ENCODE results near the gene GPR148.

Gene GPR148

DNA sequence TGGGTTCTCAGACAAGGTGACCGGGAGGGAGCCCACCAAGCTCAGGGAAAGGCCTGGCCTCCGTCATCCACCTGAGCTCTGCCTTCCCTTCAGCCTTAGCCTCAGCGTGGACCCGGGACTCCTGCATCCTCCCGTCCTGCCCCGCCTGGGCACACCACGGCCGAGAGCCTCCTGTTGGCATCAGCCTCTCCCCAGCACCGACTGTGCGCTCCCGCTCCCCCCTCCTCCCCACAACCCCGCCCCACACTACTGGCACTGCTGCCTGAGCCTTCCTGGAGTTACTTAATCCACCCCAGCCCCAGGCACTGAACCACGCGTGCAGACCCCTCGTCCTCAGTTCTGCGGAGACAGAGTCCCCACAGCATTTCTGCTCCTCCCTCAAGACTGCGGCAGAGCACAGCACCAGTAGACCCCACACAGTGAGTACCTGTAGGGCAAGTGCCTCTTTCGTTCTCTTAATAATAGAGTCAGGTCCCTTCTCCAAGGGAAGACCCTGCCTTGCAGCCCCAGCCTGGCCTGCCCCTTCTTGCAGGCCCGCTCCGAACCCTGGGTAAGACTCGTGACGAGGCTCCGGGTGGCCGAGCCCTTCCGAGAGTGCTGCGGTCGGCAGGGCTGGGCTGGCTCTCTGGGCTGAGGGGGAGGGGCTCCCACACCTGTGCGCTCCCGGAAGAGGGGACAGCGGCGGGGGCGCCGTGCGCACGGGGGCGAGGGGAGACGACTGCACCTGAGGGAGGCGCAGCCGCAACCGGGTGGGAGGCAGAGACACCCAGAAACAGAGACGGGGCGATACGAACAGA, 26.6 kb downstream of the GPR148 start, which contains the start of gene AMER3:
Gene AMER3, plus strand, starts transcription at position 285 of the 797 bp plus-strand sequence. CDS start 6,533 bp downstream, outside the sequence.
- FAIRE-seq (no peak), DNase-seq (ENCODE audit: insufficient read length) (no peak)
- no peak for TF ChIP-seq POLR2A (IDR thresholded peaks at IDR 0.05; ENCODE audit: low read depth, low read length)
- TF ChIP-seq POLR2AphosphoS5 (IDR thresholded peaks at IDR 0.05; ENCODE audit: low read depth, low read length): no peak
- no peak for TF ChIP-seq TAF1 (IDR thresholded peaks at IDR 0.05; ENCODE audit: borderline replicate concordance, low read depth, low read length)

DNA sequence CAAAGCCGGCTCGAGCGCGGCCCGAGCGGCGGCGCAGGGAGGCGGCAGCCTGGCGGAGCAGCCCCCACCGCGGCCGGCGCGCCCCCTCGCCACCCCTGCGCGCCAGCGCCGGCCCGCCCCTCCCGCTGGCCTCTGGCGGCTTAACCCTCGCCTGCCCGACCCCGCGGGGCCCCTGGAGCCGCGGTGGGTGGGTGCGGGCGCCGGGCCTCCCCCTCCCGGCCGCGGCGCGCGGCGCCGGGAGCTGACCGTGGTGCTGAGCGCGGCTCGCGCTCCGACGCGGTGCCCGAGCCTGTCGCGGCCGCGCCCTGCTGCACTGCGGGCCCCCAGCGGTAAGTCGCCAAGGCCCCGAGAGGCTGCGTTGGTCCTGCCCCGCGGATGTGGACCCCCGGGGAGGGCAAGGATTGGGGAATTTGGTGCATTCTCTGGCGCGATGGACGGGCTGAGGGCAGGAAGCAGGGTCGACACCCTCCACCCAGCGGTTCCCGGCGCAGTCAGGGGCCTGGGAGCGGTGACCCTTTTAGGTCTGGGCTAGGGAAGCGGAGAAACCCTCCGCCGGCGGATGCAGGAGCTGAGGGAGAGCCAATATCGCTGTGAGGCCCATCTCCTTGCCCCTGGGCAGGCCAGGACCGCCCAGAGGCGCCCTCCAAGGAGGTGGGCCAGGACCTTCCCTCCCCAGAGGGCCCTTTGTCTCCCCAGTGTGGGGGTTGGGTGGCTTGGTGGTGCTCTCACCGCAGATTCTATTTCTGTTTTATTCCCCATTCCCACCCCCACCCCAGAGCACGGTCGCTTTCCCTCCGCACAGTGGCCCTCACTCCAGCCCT, 27.4 kb downstream of the GPR148 start:
- DNase-seq (ENCODE audit: insufficient read length): no peak
- no peak for FAIRE-seq
- TF ChIP-seq POLR2AphosphoS5 (IDR thresholded peaks at IDR 0.05; ENCODE audit: low read depth, low read length): no peak
- no peak for TF ChIP-seq POLR2A (IDR thresholded peaks at IDR 0.05; ENCODE audit: low read depth, low read length)
- TF ChIP-seq TAF1 (IDR thresholded peaks at IDR 0.05; ENCODE audit: borderline replicate concordance, low read depth, low read length): no peak

DNA sequence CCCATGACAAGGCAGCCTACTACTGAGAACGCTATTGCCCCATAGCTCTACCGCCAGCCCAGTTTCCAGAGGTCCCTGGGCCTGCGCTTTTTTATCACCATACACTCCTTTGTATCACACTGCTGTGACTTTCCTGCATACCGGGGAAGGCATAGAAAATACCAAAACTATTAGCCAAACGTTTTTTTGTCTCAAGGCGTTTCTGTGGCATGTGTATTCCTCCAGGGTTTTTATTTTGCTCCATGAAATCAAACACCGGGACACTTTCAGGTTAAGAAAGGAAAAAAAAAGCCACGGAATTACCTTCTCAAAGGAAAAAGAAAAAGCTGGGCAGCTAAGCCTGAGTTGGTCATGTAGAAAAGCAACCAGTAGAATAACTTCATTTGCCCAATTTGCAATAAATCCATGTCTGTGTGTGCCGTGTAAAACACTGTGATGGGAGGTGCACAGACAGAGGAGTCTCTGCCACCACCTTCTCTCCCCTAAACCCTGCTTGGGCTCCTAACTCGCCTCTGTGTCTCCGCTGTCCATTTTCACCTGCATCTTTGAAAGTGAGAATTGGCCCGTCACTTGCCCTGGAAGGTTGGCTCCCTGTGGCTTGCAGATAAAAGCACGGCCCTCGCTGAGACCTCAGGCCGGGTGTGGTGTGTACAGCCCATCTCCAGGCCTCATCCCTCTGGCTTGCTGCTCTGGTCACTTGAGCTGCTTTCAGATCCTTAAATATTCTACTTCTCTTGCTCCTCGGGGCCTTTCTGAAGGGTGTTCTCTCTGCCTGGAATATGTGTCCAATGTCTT, 28.2 kb downstream of the GPR148 start:
- no peak for DNase-seq (ENCODE audit: insufficient read length)
- FAIRE-seq: no peak
- no peak for TF ChIP-seq TAF1 (IDR thresholded peaks at IDR 0.05; ENCODE audit: borderline replicate concordance, low read depth, low read length)
- TF ChIP-seq POLR2AphosphoS5 (IDR thresholded peaks at IDR 0.05; ENCODE audit: low read depth, low read length): no peak
- no peak for TF ChIP-seq POLR2A (IDR thresholded peaks at IDR 0.05; ENCODE audit: low read depth, low read length)

DNA sequence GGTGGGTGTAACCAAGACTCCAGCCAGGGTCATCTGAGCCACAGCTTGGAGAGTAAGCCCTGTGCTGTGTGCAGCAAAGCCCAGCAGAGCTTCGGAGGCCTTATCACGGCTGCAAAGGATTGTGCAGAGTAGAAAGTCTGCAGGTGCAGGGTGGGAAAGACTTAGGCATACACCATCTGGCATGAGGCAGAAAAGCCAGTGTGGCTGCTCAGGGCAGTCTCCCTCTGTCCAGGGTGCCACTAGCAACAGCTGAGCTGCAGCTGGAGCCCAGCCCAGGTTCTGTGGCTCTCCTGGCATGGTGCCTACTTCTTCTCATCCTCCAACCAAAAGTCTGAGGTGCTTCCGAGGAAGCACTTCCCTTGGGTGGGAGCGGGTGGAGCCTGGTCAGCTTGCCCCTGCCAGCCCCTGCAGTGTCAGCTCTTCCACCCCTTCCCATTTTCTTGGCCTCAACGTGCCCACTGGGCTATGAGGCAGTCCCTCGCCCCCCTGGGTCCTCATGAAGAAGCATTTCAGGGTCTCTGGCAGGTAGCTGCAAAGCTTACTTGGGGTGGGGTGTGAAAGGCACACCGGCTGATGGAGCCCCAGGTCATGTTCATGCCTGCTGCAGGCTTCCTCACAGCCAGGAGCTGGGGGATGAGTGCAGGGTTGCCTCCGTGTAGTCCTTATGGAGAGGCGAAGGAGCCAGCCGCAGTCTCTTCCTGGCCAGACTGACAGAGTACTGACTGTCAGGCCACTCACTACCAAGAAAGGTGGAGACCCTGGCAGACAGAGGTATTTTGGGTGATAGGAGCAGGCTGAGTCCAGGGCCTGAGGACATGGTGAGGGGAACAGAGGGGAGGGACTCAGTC, 31.3 kb downstream of the GPR148 start:
- no peak for DNase-seq (ENCODE audit: insufficient read length)
- no peak for TF ChIP-seq TAF1 (IDR thresholded peaks at IDR 0.05; ENCODE audit: borderline replicate concordance, low read depth, low read length)
- no peak for TF ChIP-seq POLR2A (IDR thresholded peaks at IDR 0.05; ENCODE audit: low read depth, low read length)
- TF ChIP-seq POLR2AphosphoS5 (IDR thresholded peaks at IDR 0.05; ENCODE audit: low read depth, low read length): no peak
- FAIRE-seq: no peak

DNA sequence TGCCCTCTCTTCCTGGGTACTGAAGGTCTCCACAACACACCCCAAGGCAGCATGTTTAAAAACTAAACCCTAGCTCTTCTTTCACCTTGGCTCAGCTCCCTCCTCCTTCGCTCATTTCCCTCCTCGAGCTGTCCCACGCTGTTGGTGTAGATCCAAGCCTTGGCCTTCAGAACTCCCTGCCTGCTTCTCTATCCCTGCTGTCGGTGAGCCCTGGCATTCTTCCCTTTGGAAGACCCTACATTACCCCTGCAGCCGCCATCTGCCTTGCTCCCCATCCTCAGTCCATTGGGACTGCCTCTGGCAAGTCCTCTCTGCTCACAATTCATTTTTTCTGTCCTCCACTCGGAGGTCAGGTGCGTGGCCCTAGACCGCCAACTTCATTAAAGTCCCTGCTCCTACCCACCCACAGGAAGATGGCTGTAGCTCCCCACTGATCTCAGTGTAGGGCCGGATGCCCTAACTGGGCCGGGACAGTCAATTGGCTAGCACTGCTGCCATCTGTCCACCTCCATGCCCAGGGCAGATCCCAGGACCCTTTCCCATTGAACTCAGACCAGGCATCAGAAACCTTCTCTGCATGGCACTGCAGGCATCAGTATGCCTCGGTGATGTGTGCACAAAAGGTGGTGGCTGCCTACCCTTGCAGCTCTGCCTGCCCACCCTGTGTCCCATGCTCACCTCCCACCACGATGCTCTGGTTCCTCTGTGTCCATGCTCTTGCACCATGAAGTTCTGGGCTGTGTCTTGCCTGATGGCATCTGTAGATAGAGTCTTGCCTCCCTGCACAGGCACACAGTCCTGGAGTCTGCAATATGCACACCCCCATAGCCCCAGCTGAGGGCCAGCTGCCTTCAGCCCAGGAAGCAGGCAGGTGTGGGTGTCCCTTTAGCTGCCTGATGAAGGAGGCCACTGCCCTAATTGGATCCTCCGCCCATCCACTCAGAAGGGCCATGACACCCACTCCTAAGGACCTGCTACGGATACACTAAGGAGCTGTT, 32.2 kb downstream of the GPR148 start:
- FAIRE-seq (no peak), DNase-seq (ENCODE audit: insufficient read length) (no peak)
- TF ChIP-seq POLR2AphosphoS5 (IDR thresholded peaks at IDR 0.05; ENCODE audit: low read depth, low read length) (no peak), TAF1 (IDR thresholded peaks at IDR 0.05; ENCODE audit: borderline replicate concordance, low read depth, low read length) (no peak), POLR2A (IDR thresholded peaks at IDR 0.05; ENCODE audit: low read depth, low read length) (no peak)

DNA sequence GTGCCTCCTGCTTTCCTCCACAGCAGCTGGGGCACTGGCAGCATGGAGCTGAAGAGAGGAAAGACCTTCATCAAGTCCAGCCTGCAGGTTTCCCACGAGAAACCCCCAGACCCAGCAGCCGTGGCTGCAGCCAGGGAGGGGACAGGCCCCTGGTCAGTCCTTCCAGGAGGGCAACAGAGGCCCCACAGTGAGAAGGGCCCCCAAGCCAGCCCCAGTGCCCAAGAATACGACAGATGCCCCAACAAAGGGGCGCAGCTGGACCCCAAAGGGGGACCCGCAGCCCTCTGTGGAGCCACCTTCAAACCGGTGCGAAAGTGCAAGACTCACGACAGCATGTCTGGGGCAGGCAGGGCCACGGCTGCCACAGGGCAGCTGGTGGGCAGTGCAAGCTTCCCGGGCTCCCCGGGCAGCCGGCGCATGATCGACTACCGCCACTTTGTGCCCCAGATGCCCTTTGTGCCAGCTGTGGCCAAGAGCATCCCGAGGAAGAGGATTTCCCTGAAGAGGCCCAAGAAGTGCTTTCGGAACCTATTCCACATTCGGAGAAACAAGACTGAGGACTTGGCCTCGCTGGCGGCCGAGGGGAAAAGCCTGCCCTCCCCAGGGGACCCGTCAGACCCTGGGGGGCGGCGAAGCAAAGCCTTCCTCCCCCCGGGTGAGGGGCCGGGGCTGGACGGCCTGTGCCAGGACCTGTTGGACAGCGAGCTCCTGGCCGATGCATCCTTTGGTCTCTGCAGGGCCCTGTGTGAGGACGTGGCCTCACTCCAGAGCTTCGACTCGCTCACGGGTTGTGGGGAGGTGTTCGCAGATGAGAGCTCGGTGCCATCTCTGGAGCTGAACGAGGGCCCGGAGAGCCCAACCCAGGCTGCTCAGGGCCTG, 33.4 kb downstream of the GPR148 start:
- no peak for TF ChIP-seq POLR2A (IDR thresholded peaks at IDR 0.05; ENCODE audit: low read depth, low read length)
- no peak for TF ChIP-seq TAF1 (IDR thresholded peaks at IDR 0.05; ENCODE audit: borderline replicate concordance, low read depth, low read length)
- TF ChIP-seq POLR2AphosphoS5 (IDR thresholded peaks at IDR 0.05; ENCODE audit: low read depth, low read length): no peak

DNA sequence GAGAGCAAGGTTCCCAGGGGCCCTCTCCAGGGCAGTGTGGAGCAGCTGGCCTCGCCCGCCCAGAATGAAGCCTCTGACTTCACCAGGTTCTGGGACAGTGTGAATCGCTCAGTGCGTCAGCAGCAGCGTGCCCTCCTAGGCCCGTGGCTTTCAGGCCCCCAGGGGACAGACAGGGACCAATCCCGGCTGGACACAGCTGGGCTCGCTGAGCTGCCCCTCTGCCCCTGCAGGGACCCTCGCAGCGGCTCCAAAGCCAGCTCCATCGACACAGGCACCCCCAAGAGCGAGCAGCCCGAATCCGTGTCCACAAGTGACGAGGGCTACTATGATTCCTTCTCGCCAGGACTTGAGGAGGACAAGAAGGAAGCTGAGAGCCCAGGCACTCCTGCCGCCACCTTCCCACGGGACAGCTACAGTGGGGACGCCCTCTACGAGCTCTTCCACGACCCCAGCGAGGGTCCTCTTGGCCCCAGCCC, 34.1 kb downstream of the GPR148 start:
- TF ChIP-seq POLR2AphosphoS5 (IDR thresholded peaks at IDR 0.05; ENCODE audit: low read depth, low read length) (no peak), TAF1 (IDR thresholded peaks at IDR 0.05; ENCODE audit: borderline replicate concordance, low read depth, low read length) (no peak), POLR2A (IDR thresholded peaks at IDR 0.05; ENCODE audit: low read depth, low read length) (no peak)
- no peak for DNase-seq (ENCODE audit: insufficient read length)
- FAIRE-seq: no peak

More for the DNA sequence above, 33.4 kb downstream of the GPR148 start:
- FAIRE-seq (no peak), DNase-seq (ENCODE audit: insufficient read length) (no peak)

DNA sequence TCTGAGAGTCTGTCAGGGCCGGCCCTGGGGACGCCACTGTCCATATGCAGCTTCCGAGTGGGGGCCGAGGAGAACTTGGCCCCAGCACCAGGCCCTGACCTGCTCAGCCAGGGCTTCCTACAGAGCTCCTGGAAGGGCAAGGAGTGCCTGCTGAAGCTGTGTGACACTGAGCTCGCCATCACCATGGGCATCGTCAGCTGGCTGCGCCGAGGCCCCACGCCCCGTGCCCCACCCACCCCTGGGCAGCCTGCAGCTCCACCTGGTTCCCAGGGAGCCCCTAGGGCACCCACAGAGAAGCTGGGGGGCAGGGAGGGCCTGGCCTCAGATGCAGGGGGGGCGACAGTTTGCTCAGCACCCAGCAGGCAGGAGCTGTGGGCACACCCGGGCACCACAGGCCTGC, 34.5 kb downstream of the GPR148 start:
- FAIRE-seq (no peak), DNase-seq (ENCODE audit: insufficient read length) (no peak)
- no peak for TF ChIP-seq TAF1 (IDR thresholded peaks at IDR 0.05; ENCODE audit: borderline replicate concordance, low read depth, low read length)
- no peak for TF ChIP-seq POLR2A (IDR thresholded peaks at IDR 0.05; ENCODE audit: low read depth, low read length)
- TF ChIP-seq POLR2AphosphoS5 (IDR thresholded peaks at IDR 0.05; ENCODE audit: low read depth, low read length): no peak

Data from GM12892 (cell line).